ENCODE data around the gene PITPNM3.
"Not testable (repeated sequence)": the region's sequence is repeated elsewhere in the genome, so short reads cannot be mapped to it uniquely, and the experiment has no call there.

Gene PITPNM3

GRCh38 chr17:6573982-6574686, 17.8 kb upstream of the PITPNM3 start:
- Histone ChIP-seq H3K79me2 (ENCODE audit: insufficient read depth, low read depth) (no peaks in the 10 kb centered on the region), H3K4me3 (IDR thresholded peaks at IDR 0.05; ENCODE audit: insufficient read depth, low read depth, low read length) (no peak overlapping the region), H3K27me3 (ENCODE audit: insufficient read depth, low read depth) (no peaks in the 10 kb centered on the region), H3K4me1 (ENCODE audit: low read depth, poor library complexity, severe bottlenecking) (no peaks in the 10 kb centered on the region), H4K20me1 (ENCODE audit: insufficient read depth) (no peaks in the 10 kb centered on the region), H3K36me3 (ENCODE audit: insufficient read depth) (no peaks in the 10 kb centered on the region), H2AFZ (ENCODE audit: low read depth) (no peak overlapping the region), H3K27ac (no peak overlapping the region), H3K4me2 (no peak overlapping the region), H3K9ac (no peak overlapping the region)
- TF ChIP-seq CTCF (conservative IDR thresholded peaks at IDR 0.05; ENCODE audit: low read depth, low read length): no peak

GRCh38 chr17:6573495-6573894, 17.1 kb upstream of the PITPNM3 start:
- H3K4me2 ChIP-seq; H3K4me1 ChIP-seq (ENCODE audit: low read depth, poor library complexity, severe bottlenecking); H3K9ac ChIP-seq; H3K27ac ChIP-seq; H2AFZ ChIP-seq (ENCODE audit: low read depth); H3K79me2 ChIP-seq (ENCODE audit: insufficient read depth, low read depth); H3K36me3 ChIP-seq (ENCODE audit: insufficient read depth); H3K27me3 ChIP-seq (ENCODE audit: insufficient read depth, low read depth); H4K20me1 ChIP-seq (ENCODE audit: insufficient read depth); H3K4me3 ChIP-seq (IDR thresholded peaks at IDR 0.05; ENCODE audit: insufficient read depth, low read depth, low read length): not testable (repeated sequence)

- no peak overlapping the region for H3K9ac ChIP-seq
- no peak overlapping the region for H3K4me2 ChIP-seq
- no peaks in the 10 kb centered on the region for H3K79me2 ChIP-seq (ENCODE audit: insufficient read depth, low read depth)
- no peak for TF ChIP-seq CTCF (conservative IDR thresholded peaks at IDR 0.05; ENCODE audit: low read depth, low read length)
- no peak overlapping the region for H3K4me3 ChIP-seq (IDR thresholded peaks at IDR 0.05; ENCODE audit: insufficient read depth, low read depth, low read length)
- H3K36me3 ChIP-seq (ENCODE audit: insufficient read depth): no peaks in the 10 kb centered on the region
- no peak overlapping the region for H3K27ac ChIP-seq
- no peak overlapping the region for H2AFZ ChIP-seq (ENCODE audit: low read depth)
- H3K4me1 ChIP-seq (ENCODE audit: low read depth, poor library complexity, severe bottlenecking): no peaks in the 10 kb centered on the region
- no peaks in the 10 kb centered on the region for H3K27me3 ChIP-seq (ENCODE audit: insufficient read depth, low read depth)
- no peaks in the 10 kb centered on the region for H4K20me1 ChIP-seq (ENCODE audit: insufficient read depth)
Observed at GRCh38 chr17:6572972-6573370, 16.6 kb upstream of the PITPNM3 start.

GRCh38 chr17:6571452-6571781, 15.1 kb upstream of the PITPNM3 start:
- no peak overlapping the region for H2AFZ ChIP-seq (ENCODE audit: low read depth)
- H3K36me3 ChIP-seq (ENCODE audit: insufficient read depth): no peaks in the 10 kb centered on the region
- no peaks in the 10 kb centered on the region for H3K27me3 ChIP-seq (ENCODE audit: insufficient read depth, low read depth)
- no peak overlapping the region for H3K27ac ChIP-seq
- no peak for TF ChIP-seq CTCF (conservative IDR thresholded peaks at IDR 0.05; ENCODE audit: low read depth, low read length)
- no peaks in the 10 kb centered on the region for H3K4me1 ChIP-seq (ENCODE audit: low read depth, poor library complexity, severe bottlenecking)
- H3K79me2 ChIP-seq (ENCODE audit: insufficient read depth, low read depth): no peaks in the 10 kb centered on the region
- no peaks in the 10 kb centered on the region for H4K20me1 ChIP-seq (ENCODE audit: insufficient read depth)
- no peak overlapping the region for H3K9ac ChIP-seq
- no peak overlapping the region for H3K4me2 ChIP-seq
- no peak overlapping the region for H3K4me3 ChIP-seq (IDR thresholded peaks at IDR 0.05; ENCODE audit: insufficient read depth, low read depth, low read length)

- H3K79me2 ChIP-seq (ENCODE audit: insufficient read depth, low read depth): no peaks in the 10 kb centered on the region
- H3K4me3 ChIP-seq (IDR thresholded peaks at IDR 0.05; ENCODE audit: insufficient read depth, low read depth, low read length): no peak overlapping the region
- H3K36me3 ChIP-seq (ENCODE audit: insufficient read depth): no peaks in the 10 kb centered on the region
- H3K9ac ChIP-seq: no peak overlapping the region
- no peaks in the 10 kb centered on the region for H4K20me1 ChIP-seq (ENCODE audit: insufficient read depth)
- no peaks in the 10 kb centered on the region for H3K4me1 ChIP-seq (ENCODE audit: low read depth, poor library complexity, severe bottlenecking)
- H2AFZ ChIP-seq (ENCODE audit: low read depth): no peak overlapping the region
- TF ChIP-seq CTCF (conservative IDR thresholded peaks at IDR 0.05; ENCODE audit: low read depth, low read length): no peak
- no peaks in the 10 kb centered on the region for H3K27me3 ChIP-seq (ENCODE audit: insufficient read depth, low read depth)
- no peak overlapping the region for H3K27ac ChIP-seq
- no peak overlapping the region for H3K4me2 ChIP-seq
Observed at GRCh38 chr17:6570731-6571451, 14.5 kb upstream of the PITPNM3 start.
